H1 (cell line): Measurements from ENCODE around the gene FOXO6. TPM values are rescaled to one million over a fixed set of nuclear protein-coding genes. Genes with fewer than 3 reads are reported as not detected.

ENCODE experiments used
- ASH2L ChIP-seq: fragments of 200-600, 300-600 bp; sonication (generic); IDR thresholded peaks from one replicate; pipeline ENCODE4 v1.7.1; 2017; ENCODE audit warnings: low read length
- EP300 ChIP-seq, 2 experiments: IDR thresholded peaks; 1 replicate in 1 of 2; 2 replicates in 1 of 2; pipeline ENCODE4 v1.6.1; 2011 to 2012; ENCODE audit warnings: low read depth in 2 of 2, low read length in 2 of 2, mild to moderate bottlenecking in 2 of 2, borderline replicate concordance in 1 of 2, inconsistent platforms in 1 of 2, moderate library complexity in 1 of 2
- GTF2F1 ChIP-seq: IDR thresholded peaks from 2 replicates; pipeline ENCODE4 v1.6.1; 2012; ENCODE audit warnings: low read depth, low read length, improper control_type of control experiment, borderline replicate concordance
- KDM5A ChIP-seq: fragments of 200-600 bp; IDR thresholded peaks from 2 replicates; pipeline ENCODE4 v1.7.1; 2012; ENCODE audit warnings: mild to moderate bottlenecking, low read length, inconsistent platforms, mixed read lengths
- MAFK ChIP-seq: IDR thresholded peaks from 2 replicates; pipeline ENCODE4 v1.6.1; 2012; ENCODE audit warnings: low read depth, mild to moderate bottlenecking, improper control_type of control experiment, low read length
- RFX5 ChIP-seq: IDR thresholded peaks from 2 replicates; pipeline ENCODE4 v1.6.1; 2011; ENCODE audit warnings: low read depth, low read length, improper control_type of control experiment, borderline replicate concordance
- SIX5 ChIP-seq: IDR thresholded peaks from 2 replicates; pipeline ENCODE4 v1.6.1; 2011; ENCODE audit warnings: mild to moderate bottlenecking, low read depth, low read length
- TBP ChIP-seq: IDR thresholded peaks from 2 replicates; pipeline ENCODE4 v1.6.1; 2011; ENCODE audit warnings: low read depth, low read length, improper control_type of control experiment
- polyA plus RNA-seq, 7 experiments: library from polyadenylated mRNA; depleted of rRNA in 3 of 7; stranded (reverse) in 5 of 7; unstranded in 2 of 7; fragments of >200 nt in 5 of 7; fragments of 200-250 nt in 2 of 7; gene quantifications; 1 replicate in 5 of 7; 2 replicates in 1 of 7; 4 replicates in 1 of 7; pipeline versions ENCODE4 v1.2.1 to v1.2.3, GENCODE V29; 2011 to 2013; ENCODE audit warnings: missing spikeins in 2 of 7, mixed read lengths in 2 of 7
- total RNA-seq: library from RNA; stranded (reverse); fragmentation: NEBNext Ultra II Directional; extraction: Animal tissue kit (Norgen Biotek cat#: 25700); gene quantifications from 2 replicates; pipeline ENCODE4 v1.2.1, GENCODE V29; 2021
- TF ChIP-seq, protein P1 (sequence below): fragments of 300-600 bp; sonication (generic); IDR thresholded peaks from 2 replicates; pipeline ENCODE4 v1.7.1; 2012; ENCODE audit warnings: low read length, moderate library complexity, mild to moderate bottlenecking, inconsistent platforms; ENCODE audit not compliant: insufficient replicate concordance
- TF ChIP-seq, protein P2 (sequence below): IDR thresholded peaks from 2 replicates; pipeline ENCODE4 v1.6.1; 2012; ENCODE audit warnings: low read length, inconsistent platforms

The FOXO6 gene
- total and polyA plus RNA-seq, 2 of the 8 experiments (the other 6 are each of a cell fraction or from before 2014, with no cell fraction given), result 0.59 to 3.0 TPM

DNA sequence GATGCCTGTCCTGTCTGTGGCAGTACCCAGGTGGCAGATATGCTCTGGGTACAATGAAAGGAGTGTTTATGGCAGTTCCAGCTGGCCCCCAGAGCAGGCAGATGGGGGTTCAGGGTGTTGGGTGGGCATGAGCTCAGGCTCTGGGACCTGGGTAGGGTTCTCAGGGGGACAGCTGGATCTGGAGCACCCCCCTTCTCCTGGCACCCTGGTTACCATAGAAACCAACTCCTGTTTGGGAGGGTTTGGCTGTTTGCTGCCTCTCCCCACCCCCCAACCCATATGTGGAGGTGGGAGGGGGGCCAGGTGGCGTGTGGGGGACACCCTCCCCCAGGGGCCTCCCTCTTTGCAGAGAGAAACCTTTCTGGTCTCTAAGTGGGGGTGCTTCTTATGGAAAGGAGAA lies 7.1 kb downstream of the FOXO6 start (continued):
- TF ChIP-seq, protein P1, sequence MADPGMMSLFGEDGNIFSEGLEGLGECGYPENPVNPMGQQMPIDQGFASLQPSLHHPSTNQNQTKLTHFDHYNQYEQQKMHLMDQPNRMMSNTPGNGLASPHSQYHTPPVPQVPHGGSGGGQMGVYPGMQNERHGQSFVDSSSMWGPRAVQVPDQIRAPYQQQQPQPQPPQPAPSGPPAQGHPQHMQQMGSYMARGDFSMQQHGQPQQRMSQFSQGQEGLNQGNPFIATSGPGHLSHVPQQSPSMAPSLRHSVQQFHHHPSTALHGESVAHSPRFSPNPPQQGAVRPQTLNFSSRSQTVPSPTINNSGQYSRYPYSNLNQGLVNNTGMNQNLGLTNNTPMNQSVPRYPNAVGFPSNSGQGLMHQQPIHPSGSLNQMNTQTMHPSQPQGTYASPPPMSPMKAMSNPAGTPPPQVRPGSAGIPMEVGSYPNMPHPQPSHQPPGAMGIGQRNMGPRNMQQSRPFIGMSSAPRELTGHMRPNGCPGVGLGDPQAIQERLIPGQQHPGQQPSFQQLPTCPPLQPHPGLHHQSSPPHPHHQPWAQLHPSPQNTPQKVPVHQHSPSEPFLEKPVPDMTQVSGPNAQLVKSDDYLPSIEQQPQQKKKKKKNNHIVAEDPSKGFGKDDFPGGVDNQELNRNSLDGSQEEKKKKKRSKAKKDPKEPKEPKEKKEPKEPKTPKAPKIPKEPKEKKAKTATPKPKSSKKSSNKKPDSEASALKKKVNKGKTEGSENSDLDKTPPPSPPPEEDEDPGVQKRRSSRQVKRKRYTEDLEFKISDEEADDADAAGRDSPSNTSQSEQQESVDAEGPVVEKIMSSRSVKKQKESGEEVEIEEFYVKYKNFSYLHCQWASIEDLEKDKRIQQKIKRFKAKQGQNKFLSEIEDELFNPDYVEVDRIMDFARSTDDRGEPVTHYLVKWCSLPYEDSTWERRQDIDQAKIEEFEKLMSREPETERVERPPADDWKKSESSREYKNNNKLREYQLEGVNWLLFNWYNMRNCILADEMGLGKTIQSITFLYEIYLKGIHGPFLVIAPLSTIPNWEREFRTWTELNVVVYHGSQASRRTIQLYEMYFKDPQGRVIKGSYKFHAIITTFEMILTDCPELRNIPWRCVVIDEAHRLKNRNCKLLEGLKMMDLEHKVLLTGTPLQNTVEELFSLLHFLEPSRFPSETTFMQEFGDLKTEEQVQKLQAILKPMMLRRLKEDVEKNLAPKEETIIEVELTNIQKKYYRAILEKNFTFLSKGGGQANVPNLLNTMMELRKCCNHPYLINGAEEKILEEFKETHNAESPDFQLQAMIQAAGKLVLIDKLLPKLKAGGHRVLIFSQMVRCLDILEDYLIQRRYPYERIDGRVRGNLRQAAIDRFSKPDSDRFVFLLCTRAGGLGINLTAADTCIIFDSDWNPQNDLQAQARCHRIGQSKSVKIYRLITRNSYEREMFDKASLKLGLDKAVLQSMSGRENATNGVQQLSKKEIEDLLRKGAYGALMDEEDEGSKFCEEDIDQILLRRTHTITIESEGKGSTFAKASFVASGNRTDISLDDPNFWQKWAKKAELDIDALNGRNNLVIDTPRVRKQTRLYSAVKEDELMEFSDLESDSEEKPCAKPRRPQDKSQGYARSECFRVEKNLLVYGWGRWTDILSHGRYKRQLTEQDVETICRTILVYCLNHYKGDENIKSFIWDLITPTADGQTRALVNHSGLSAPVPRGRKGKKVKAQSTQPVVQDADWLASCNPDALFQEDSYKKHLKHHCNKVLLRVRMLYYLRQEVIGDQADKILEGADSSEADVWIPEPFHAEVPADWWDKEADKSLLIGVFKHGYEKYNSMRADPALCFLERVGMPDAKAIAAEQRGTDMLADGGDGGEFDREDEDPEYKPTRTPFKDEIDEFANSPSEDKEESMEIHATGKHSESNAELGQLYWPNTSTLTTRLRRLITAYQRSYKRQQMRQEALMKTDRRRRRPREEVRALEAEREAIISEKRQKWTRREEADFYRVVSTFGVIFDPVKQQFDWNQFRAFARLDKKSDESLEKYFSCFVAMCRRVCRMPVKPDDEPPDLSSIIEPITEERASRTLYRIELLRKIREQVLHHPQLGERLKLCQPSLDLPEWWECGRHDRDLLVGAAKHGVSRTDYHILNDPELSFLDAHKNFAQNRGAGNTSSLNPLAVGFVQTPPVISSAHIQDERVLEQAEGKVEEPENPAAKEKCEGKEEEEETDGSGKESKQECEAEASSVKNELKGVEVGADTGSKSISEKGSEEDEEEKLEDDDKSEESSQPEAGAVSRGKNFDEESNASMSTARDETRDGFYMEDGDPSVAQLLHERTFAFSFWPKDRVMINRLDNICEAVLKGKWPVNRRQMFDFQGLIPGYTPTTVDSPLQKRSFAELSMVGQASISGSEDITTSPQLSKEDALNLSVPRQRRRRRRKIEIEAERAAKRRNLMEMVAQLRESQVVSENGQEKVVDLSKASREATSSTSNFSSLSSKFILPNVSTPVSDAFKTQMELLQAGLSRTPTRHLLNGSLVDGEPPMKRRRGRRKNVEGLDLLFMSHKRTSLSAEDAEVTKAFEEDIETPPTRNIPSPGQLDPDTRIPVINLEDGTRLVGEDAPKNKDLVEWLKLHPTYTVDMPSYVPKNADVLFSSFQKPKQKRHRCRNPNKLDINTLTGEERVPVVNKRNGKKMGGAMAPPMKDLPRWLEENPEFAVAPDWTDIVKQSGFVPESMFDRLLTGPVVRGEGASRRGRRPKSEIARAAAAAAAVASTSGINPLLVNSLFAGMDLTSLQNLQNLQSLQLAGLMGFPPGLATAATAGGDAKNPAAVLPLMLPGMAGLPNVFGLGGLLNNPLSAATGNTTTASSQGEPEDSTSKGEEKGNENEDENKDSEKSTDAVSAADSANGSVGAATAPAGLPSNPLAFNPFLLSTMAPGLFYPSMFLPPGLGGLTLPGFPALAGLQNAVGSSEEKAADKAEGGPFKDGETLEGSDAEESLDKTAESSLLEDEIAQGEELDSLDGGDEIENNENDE, result no peak
- no peak for TF ChIP-seq MAFK
- TF ChIP-seq KDM5A, result no peak
- no peak for TF ChIP-seq GTF2F1
- TF ChIP-seq ASH2L, result no peak
- TF ChIP-seq SIX5, result no peak
- TF ChIP-seq EP300 (IDR thresholded peaks at IDR 0.05; ENCODE audit: borderline replicate concordance in 1 of 2, low read depth in 2 of 2, low read length in 2 of 2), result no peak
- TF ChIP-seq TBP, result no peak
- TF ChIP-seq, protein P2, sequence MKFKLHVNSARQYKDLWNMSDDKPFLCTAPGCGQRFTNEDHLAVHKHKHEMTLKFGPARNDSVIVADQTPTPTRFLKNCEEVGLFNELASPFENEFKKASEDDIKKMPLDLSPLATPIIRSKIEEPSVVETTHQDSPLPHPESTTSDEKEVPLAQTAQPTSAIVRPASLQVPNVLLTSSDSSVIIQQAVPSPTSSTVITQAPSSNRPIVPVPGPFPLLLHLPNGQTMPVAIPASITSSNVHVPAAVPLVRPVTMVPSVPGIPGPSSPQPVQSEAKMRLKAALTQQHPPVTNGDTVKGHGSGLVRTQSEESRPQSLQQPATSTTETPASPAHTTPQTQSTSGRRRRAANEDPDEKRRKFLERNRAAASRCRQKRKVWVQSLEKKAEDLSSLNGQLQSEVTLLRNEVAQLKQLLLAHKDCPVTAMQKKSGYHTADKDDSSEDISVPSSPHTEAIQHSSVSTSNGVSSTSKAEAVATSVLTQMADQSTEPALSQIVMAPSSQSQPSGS, result no peak
- no peak for TF ChIP-seq RFX5
